GM23338 (cell line): ENCODE measurements around the gene SMAD9.

ENCODE experiments used
- CREB1 ChIP-seq: fragments of 250-450 bp; sonication (Bioruptor Pico); IDR thresholded peaks from 2 replicates; pipeline ENCODE4 v1.5.0; 2020; ENCODE audit warnings: low read depth, mild to moderate bottlenecking, moderate library complexity
- CTCF ChIP-seq, 2 experiments: fragments of 200-600 bp in 1 of 2; sonication (generic) in 1 of 2; conservative IDR thresholded peaks; 2 replicates each; pipeline versions ENCODE4 v1.5.1 to v1.6.1; 2016 to 2017; ENCODE audit warnings: antibody characterized with exemption in 2 of 2, low read depth in 2 of 2, mild to moderate bottlenecking in 2 of 2, moderate library complexity in 1 of 2
- EZH2 ChIP-seq: fragments of 200-600 bp; sonication (generic); IDR thresholded peaks from one replicate; pipeline ENCODE4 v1.8.0; 2017; ENCODE audit warnings: antibody characterized with exemption, mild to moderate bottlenecking, low read depth; ENCODE audit not compliant: unreplicated experiment
- EZH2phosphoT487 ChIP-seq: fragments of 200-600 bp; sonication (generic); IDR thresholded peaks from one replicate; pipeline ENCODE4 v1.8.1; 2018; ENCODE audit warnings: antibody characterized with exemption; ENCODE audit not compliant: unreplicated experiment
- JUNB ChIP-seq: IDR thresholded peaks from one replicate; pipeline ENCODE4 v1.6.1; 2016; ENCODE audit warnings: antibody characterized with exemption; ENCODE audit not compliant: unreplicated experiment
- POLR2AphosphoS5 ChIP-seq: IDR thresholded peaks from 2 replicates; pipeline ENCODE4 v1.6.1; 2016; ENCODE audit warnings: antibody characterized with exemption, low read depth
- REST ChIP-seq: IDR thresholded peaks from one replicate; pipeline ENCODE4 v1.6.1; 2018; ENCODE audit warnings: antibody characterized with exemption; ENCODE audit not compliant: unreplicated experiment
- STAT1 ChIP-seq: IDR thresholded peaks from one replicate; pipeline ENCODE4 v1.6.1; 2016; ENCODE audit warnings: antibody characterized with exemption; ENCODE audit not compliant: unreplicated experiment
- ZNF114 ChIP-seq: fragments of 250-450 bp; sonication (Bioruptor Pico); IDR thresholded peaks from 2 replicates; pipeline ENCODE4 v1.5.0; 2020; ENCODE audit warnings: mild to moderate bottlenecking, moderate library complexity
- ZNF331 ChIP-seq: fragments of 250-450 bp; sonication (Bioruptor Pico); IDR thresholded peaks from 2 replicates; pipeline ENCODE4 v1.5.0; 2020; ENCODE audit warnings: low read depth, mild to moderate bottlenecking, moderate library complexity

- TF ChIP-seq CTCF (conservative IDR thresholded peaks at IDR 0.05; ENCODE audit: low read depth in 2 of 2) (no peak), ZNF331 (CRISPR knock-in tag) (no peak), EZH2phosphoT487 (no peak), JUNB (no peak), REST (no peak), EZH2 (no peak), POLR2AphosphoS5 (no peak), CREB1 (CRISPR knock-in tag) (no peak), ZNF114 (no peak), STAT1 (no peak)
Observed at GRCh38 chr13:36813225-36813624, 106.8 kb downstream of the SMAD9 start.
